ENCODE results near the gene OCLN.
"Not testable (repeated sequence)": the region's sequence is repeated elsewhere in the genome, so short reads cannot be mapped to it uniquely, and the experiment has no call there.

The OCLN gene

GRCh38 chr5:69492391-69492922 lies at the start of gene OCLN:
TSS of gene OCLN (plus strand) at chr5:69492790. CDS start at chr5:69504245, 11,455 bp downstream.
- DNase-seq = peak; percentile 32

- no peak for DNase-seq
Measured at GRCh38 chr5:69444127-69444754, 48.3 kb upstream of the OCLN start.

GRCh38 chr5:69449511-69449910 lies 43.1 kb upstream of the OCLN start:
- no peak for DNase-seq

- no peak for DNase-seq
Measured at GRCh38 chr5:69450116-69450515, 42.5 kb upstream of the OCLN start.

- not testable (repeated sequence) for DNase-seq
Measured at GRCh38 chr5:69450527-69450926, 42.1 kb upstream of the OCLN start.

GRCh38 chr5:69451941-69452647 lies 40.5 kb upstream of the OCLN start:
- DNase-seq = no peak

- not testable (repeated sequence) for DNase-seq
Measured at GRCh38 chr5:69453487-69453886, 39.1 kb upstream of the OCLN start.

- no peak for DNase-seq
Measured at GRCh38 chr5:69454460-69455249, 37.9 kb upstream of the OCLN start.

- not testable (repeated sequence) for DNase-seq
Measured at GRCh38 chr5:69455428-69455988, 37.1 kb upstream of the OCLN start.

GRCh38 chr5:69462170-69462569 lies 30.4 kb upstream of the OCLN start:
- DNase-seq = no peak

- not testable (repeated sequence) for DNase-seq
Measured at GRCh38 chr5:69466375-69466774, 26.2 kb upstream of the OCLN start.

- no peak for DNase-seq
Measured at GRCh38 chr5:69467442-69468225, 25.0 kb upstream of the OCLN start.

- no peak for DNase-seq
Measured at GRCh38 chr5:69468631-69469030, 24.0 kb upstream of the OCLN start.

- DNase-seq = not testable (repeated sequence)
Measured at GRCh38 chr5:69471516-69471915, 21.1 kb upstream of the OCLN start.

GRCh38 chr5:69472535-69473143 lies 20.0 kb upstream of the OCLN start:
- not testable (repeated sequence) for DNase-seq

GRCh38 chr5:69477170-69477569 lies 15.4 kb upstream of the OCLN start:
- no peak for DNase-seq

GRCh38 chr5:69478296-69478695 lies 14.3 kb upstream of the OCLN start:
- DNase-seq = not testable (repeated sequence)

- DNase-seq = no peak
Measured at GRCh38 chr5:69484891-69485290, 7.7 kb upstream of the OCLN start.

GRCh38 chr5:69485471-69485870 lies 7.1 kb upstream of the OCLN start:
- no peak for DNase-seq

- DNase-seq = no peak
Measured at GRCh38 chr5:69489246-69489645, 3.3 kb upstream of the OCLN start.

GRCh38 chr5:69491027-69491426 lies 1.6 kb upstream of the OCLN start:
- DNase-seq = no peak

- DNase-seq = no peak
Measured at GRCh38 chr5:69491838-69492390, 676 bp upstream of the OCLN start.
